ENCODE measurements around the gene ASTN2.

Gene ASTN2

DNA sequence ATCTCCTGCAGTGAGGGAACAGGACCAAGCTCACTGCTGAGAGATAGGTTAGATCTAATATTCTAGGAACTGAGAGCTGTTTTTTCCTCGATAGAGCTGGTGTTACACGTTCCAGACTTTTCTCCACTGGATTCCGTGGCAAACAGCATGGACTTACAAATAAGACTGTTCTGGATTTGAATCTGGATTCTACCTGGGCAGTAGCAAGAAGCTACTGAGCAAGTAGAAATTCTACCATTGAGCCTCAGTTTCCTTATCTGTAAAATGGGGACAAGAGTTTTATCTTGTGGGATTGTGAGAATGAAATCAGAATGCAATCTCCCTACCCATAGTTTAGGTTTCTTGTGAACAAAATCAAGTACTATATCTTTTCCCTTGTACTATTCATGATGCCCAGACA is 966.4 kb downstream of the ASTN2 start:
- no peaks in the 10 kb centered on the region for H4K20me1 ChIP-seq (ENCODE audit: insufficient read depth, low read length)
- H3K36me3 ChIP-seq (ENCODE audit: insufficient read depth, low read length), result no peaks in the 10 kb centered on the region
- H2AFZ ChIP-seq (ENCODE audit: low read length), result no peak overlapping the region
- no peaks in the 10 kb centered on the region for H3K9me2 ChIP-seq (ENCODE audit: low read depth, low read length)
- no peak overlapping the region for H3K4me2 ChIP-seq (ENCODE audit: low read length)
- H3F3A ChIP-seq (ENCODE audit: insufficient read depth, low read length), result no peaks in the 10 kb centered on the region
- TF ChIP-seq EZH2 (IDR thresholded peaks at IDR 0.05; ENCODE audit: borderline replicate concordance, low read length), result no peak
- no peak overlapping the region for H3K9ac ChIP-seq (ENCODE audit: low read length)
- H3K9me3 ChIP-seq (ENCODE audit: low read length), result no peaks in the 10 kb centered on the region
- H3K4me3 ChIP-seq (ENCODE audit: low read depth, low read length, poor library complexity, severe bottlenecking), result no peak overlapping the region
- no peak overlapping the region for H3K27ac ChIP-seq (ENCODE audit: low read depth, low read length, poor library complexity, severe bottlenecking)
- H3K79me2 ChIP-seq (ENCODE audit: insufficient read depth, low read length), result no peaks in the 10 kb centered on the region
- H3K27me3 ChIP-seq (ENCODE audit: insufficient read depth, low read length), result no peaks in the 10 kb centered on the region
- H3K4me1 ChIP-seq (ENCODE audit: insufficient read depth, low read length, severe bottlenecking), result no peaks in the 10 kb centered on the region

- H3K36me3 ChIP-seq (ENCODE audit: insufficient read depth, low read length), result no peaks in the 10 kb centered on the region
- H3K27ac ChIP-seq (ENCODE audit: low read depth, low read length, poor library complexity, severe bottlenecking), result no peak overlapping the region
- H3K79me2 ChIP-seq (ENCODE audit: insufficient read depth, low read length), result no peaks in the 10 kb centered on the region
- no peaks in the 10 kb centered on the region for H4K20me1 ChIP-seq (ENCODE audit: insufficient read depth, low read length)
- no peaks in the 10 kb centered on the region for H3K9me3 ChIP-seq (ENCODE audit: low read length)
- TF ChIP-seq CTCF (IDR thresholded peaks at IDR 0.05; ENCODE audit: low read length) (no peak), EZH2 (IDR thresholded peaks at IDR 0.05; ENCODE audit: borderline replicate concordance, low read length) (no peak)
- H3F3A ChIP-seq (ENCODE audit: insufficient read depth, low read length), result no peaks in the 10 kb centered on the region
- no peak overlapping the region for H3K9ac ChIP-seq (ENCODE audit: low read length)
- no peak overlapping the region for H2AFZ ChIP-seq (ENCODE audit: low read length)
- H3K4me1 ChIP-seq (ENCODE audit: insufficient read depth, low read length, severe bottlenecking), result no peaks in the 10 kb centered on the region
- H3K4me2 ChIP-seq (ENCODE audit: low read length), result no peak overlapping the region
- no peaks in the 10 kb centered on the region for H3K27me3 ChIP-seq (ENCODE audit: insufficient read depth, low read length)
- H3K4me3 ChIP-seq (ENCODE audit: low read depth, low read length, poor library complexity, severe bottlenecking), result no peak overlapping the region
- no peaks in the 10 kb centered on the region for H3K9me2 ChIP-seq (ENCODE audit: low read depth, low read length)
These were observed 966.9 kb downstream of the ASTN2 start for GRCh38 chr9:116447934-116448333.

- Histone ChIP-seq H3K27me3 (ENCODE audit: insufficient read depth, low read length) (no peaks in the 10 kb centered on the region), H3K9me2 (ENCODE audit: low read depth, low read length) (no peaks in the 10 kb centered on the region), H4K20me1 (ENCODE audit: insufficient read depth, low read length) (no peaks in the 10 kb centered on the region), H3K4me3 (ENCODE audit: low read depth, low read length, poor library complexity, severe bottlenecking) (no peak overlapping the region), H3K9me3 (ENCODE audit: low read length) (no peaks in the 10 kb centered on the region), H3K4me1 (ENCODE audit: insufficient read depth, low read length, severe bottlenecking) (no peaks in the 10 kb centered on the region), H3K27ac (ENCODE audit: low read depth, low read length, poor library complexity, severe bottlenecking) (no peak overlapping the region), H3K79me2 (ENCODE audit: insufficient read depth, low read length) (no peaks in the 10 kb centered on the region), H3K36me3 (ENCODE audit: insufficient read depth, low read length) (no peaks in the 10 kb centered on the region; the same call in 1 of the 2 replicates), H2AFZ (ENCODE audit: low read length) (no peak overlapping the region), H3F3A (ENCODE audit: insufficient read depth, low read length) (no peaks in the 10 kb centered on the region), H3K4me2 (ENCODE audit: low read length) (no peak overlapping the region), H3K9ac (ENCODE audit: low read length) (no peak overlapping the region)
- TF ChIP-seq EZH2 (IDR thresholded peaks at IDR 0.05; ENCODE audit: borderline replicate concordance, low read length), result no peak
- TF ChIP-seq CTCF (IDR thresholded peaks at IDR 0.05; ENCODE audit: low read length), result no peak
These were observed 972.3 kb downstream of the ASTN2 start for GRCh38 chr9:116442528-116442927.

Measured in OCI-LY1 (cell line).